Stimulated activated CD4-positive, alpha-beta T cell treated with anti-CD3 and anti-CD28 coated beads, Interleukin-15, amount 100 ng/mL, for 1 hour (primary cell): ENCODE data around the gene KRTAP17-1.
"Not testable (repeated sequence)": the region's sequence is repeated elsewhere in the genome, so short reads cannot be mapped to it uniquely, and the experiment has no call there.

ENCODE experiments used
- DNase-seq, 2 donors: peaks; one replicate each; pipeline ENCODE4 v3.0.0-alpha.2; 2020; ENCODE audit warnings: low read depth in 1 of 2, low spot score in 1 of 2

The KRTAP17-1 gene

DNA sequence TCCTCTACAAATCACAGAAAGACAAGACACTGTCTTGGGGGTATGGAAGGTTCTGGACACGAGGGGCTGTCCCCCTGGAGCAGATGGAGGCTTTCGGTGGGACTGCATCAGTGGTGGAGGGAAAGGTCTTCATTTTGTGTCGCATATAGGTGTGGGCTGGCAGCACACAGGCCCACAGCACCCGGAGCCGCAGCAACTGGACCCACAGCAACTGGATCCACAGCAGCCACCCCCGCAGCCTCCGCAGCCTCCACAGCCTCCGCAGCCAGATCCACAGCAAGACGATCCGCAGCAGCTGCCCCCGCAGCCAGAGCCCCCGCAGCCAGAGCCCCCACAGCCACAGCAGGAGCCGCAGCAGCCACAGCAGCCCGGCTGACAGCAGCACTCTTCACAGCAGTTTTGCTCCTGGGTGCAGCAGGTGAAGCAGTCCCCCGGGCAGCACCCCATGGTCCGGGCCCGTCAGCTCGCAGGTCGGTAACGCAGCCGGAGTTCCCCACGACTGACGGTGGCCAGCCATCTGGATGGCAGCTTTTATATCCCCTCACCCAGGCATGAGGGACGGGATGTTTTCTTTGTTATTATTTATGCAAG, at the start of gene KRTAP17-1:
Gene KRTAP17-1, minus strand, starts transcription at position 507 of the 591 bp plus-strand sequence. Its CDS starts 60 bp downstream, at position 447.
- DNase-seq = no peak

DNA sequence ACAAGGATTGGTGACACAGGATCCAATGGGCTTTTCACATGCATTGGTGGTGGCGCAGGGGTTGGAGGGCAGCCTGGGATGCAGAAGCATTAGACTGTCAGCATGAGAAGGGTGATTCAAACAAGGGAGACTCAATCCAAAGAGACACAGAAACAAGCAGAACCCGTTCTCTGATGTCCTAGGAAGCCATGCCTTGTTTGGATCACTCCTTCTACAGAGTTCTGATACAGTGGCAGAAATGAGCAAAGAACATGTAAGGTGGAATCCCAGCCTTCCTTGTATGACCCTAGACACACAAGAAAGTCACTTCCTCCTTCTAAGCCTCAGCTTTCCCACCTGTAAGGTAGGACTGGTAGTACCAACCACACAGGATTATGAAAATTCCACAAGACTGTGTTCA, 48.4 kb upstream of the KRTAP17-1 start:
- DNase-seq = no peak

GRCh38 chr17:41360296-41360995, 44.9 kb upstream of the KRTAP17-1 start:
- no peak for DNase-seq

DNA sequence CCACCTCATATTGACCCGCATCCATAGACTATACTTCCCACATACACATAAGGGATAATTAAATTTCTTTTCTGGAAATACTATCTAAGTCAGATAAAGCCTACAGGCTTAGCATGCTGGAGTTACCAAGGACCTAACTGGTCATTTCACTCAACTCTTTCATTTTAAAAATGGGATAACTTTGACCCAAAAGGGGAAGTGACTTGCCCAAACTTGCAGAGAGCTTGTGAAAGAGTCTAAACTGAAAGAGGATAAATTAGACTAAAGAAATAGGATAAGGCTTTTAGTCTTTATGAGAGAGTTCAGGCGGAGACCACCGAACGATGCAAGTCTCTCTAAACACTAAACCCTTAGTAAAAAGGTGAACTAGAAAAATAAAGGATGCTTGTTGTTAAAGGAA, 39.0 kb upstream of the KRTAP17-1 start:
- DNase-seq = no peak

GRCh38 chr17:41352597-41353366, 37.3 kb upstream of the KRTAP17-1 start:
- no peak for DNase-seq

DNA sequence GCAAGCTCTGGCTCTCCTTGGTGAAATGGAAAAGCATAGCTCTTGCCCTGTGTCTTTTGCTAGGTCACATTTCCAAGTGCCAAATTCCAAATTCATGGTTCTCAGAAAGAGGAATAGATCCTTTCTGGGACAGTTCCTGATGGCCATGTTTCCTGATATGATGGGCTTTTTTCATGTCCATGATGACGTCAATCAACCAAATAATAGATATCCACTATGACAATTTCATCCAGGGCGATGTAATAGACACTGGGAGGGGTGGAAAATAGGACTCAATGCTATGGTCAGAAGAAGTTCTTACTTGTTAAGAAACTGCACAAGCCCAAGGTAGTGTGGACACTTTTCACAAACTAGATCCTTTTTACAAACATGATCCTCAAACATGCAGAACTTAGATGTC, 35.7 kb upstream of the KRTAP17-1 start:
- DNase-seq = no peak

DNA sequence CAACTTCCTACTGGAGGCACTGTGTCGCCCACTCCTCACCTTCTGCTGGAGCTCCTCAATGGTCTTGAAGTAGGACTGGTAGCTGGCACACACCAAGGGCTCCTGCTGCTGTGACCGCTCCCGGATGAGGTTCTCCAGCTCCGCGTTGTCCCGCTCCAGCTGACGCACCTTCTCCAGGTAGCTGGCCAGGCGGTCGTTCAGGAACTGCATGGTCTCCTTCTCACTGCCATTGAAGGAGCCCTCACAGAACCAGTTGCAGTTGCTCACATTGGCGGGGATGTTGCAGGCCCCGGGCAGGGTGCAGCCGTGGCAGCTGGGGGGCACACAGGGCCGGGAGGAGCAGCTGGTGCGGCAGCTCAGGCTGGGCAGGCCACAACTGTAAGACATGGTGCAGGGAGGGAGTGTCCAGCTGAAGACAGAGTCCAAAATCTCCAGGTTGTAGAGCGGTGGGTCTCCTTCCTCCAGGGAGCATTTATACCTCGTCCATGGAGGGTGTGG, 34.9 kb upstream of the KRTAP17-1 start, which contains the start of gene KRT33A:
Gene KRT33A, minus strand, starts transcription at position 448 of the 498 bp plus-strand sequence. Its CDS starts 61 bp downstream, at position 387.
- DNase-seq = not testable (repeated sequence)

DNA sequence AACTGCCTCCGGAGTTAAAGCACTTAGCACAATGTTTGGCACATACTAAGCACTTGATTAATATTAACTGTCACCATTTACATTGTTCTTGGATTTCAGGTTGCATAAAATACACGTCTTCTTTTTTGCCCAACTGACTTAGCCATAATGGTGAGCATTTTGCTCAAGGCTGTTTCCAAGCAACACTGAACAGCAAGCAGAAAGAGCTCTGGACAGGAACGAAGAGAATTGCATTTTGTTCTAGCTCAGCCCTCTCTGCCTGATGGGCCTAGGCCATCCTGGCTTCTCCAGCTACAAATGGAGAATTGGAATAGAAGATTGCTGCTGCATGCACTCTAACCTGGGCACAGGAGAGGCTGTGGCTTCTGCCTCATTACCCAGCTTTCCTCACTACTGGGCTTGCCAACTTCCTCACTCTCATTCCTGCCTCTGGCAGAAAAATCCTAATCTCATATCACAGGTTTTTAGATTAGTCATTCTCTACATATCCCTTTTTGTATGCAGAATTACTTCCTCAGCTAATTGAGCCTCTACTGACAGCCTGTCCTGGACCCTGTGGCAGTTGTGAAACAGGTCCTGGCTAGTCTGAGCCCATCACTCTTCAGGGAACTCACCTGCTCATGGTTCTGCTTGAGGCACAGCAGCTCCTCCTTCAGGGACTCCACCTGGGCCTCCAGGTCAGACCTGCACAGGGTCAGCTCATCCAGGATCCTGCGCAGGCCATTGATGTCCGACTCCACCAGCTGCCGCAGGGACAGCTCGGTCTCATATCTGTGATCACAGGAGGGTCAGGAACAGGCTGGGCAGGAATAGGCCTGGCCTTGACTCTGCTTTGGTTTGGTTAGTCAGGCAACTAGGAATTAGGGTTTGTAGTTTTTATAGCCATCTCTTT, 32.6 kb upstream of the KRTAP17-1 start:
- no peak for DNase-seq

DNA sequence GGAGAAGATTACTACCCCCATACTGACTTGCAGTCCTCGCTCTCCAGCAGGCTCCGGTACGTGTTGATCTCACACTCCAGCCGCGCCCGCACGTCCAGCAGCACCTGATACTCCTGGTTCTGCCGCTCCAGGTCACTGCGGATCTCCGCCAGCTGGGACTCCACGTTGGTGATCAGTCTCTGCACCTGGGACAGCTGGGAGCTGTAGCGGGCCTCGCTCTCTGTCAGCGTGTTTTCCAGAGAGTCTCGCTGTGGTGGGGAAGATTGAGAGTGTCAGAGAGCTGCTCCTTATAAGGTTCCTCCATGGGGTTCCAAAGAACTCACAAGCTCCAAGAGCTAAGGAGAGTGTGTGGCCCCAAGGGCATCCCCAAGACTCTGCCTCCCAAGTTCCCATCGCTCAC, 30.9 kb upstream of the KRTAP17-1 start:
- not testable (repeated sequence) for DNase-seq

DNA sequence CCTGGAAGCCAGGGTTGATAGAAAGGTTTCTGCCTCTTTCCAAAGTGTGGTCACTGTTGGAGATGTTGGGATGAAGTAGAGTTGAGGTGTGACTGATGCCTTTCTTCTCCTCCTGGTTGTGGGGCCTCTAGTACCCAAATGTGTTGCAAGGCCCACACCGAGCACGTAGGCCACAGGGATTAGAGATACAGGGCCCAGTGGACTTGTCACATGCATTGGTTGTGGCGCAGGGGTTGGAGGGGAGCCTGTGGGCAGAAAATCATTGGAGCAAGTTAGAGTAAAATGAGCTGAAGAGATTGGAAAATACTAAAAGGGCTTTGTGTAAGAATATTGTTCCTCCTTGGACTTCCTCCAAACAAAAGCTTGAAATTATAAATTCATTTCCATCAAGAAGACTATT, 30.5 kb upstream of the KRTAP17-1 start:
- no peak for DNase-seq

DNA sequence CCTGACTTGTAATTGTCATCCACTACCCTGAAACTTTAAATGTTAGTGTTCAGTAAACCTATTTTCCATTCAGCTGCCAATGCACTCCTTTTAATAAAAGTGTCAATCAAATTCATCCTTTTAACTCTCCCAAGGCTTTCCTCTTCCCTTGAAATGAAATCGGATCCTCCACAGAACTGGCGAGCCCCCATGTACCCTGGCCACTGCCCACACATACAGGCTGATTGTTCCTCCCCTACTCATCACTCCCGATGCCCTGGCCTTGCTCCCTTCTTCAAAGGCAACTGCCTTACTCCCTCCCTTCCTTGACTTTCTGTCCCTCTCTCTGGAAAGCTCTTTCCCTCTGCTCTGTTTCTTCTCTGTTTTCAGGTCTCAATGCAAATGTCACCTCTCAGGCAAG, 27.5 kb upstream of the KRTAP17-1 start:
- no peak for DNase-seq

DNA sequence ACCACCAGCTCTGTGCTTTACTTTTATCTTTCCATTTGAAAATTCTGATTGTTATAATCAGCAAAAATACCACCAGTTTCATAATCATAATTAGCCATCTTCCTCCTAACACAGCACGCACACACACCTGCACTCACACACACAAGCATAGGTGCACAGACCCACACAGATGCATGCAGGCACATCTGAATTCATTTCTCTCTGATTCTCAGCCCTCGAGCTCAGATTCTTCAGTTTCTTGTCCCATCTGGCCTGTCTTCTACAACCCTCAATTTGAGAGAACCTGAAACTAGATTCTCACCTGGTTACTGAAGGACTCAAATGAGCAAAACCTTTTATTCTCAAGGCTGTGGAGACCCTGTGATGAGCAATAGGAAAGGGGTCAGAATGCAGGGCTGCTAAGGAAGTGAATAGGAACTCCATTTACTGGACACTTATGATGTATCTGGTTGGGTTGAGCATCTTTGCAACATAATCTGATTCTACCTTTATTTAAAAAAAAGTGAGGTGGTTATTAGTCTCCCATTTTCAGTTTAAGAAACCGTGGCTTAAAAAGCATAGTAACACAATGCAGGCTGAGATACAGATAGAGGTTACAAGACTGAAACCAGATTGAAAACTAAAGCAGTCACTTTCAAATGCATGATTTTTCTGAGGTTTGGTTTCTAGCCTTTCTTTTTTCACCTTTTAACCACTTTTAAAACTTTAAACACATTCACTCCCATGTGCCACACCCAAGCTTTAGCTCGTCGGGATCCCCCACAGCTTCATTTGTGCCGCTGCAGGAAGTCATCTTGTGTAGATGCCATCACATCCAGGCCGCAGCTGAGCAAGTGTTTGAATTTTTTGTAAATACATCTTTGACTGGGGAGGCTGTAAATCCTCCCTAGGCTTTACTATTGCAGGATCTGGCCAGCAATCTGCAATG, 25.7 kb upstream of the KRTAP17-1 start:
- no peak for DNase-seq

- DNase-seq = no peak
Measured at GRCh38 chr17:41340494-41340893, 25.0 kb upstream of the KRTAP17-1 start.

- DNase-seq = no peak
Measured at GRCh38 chr17:41339571-41340172, 24.2 kb upstream of the KRTAP17-1 start.

- DNase-seq = no peak
Measured at GRCh38 chr17:41338961-41339485, 23.5 kb upstream of the KRTAP17-1 start.

GRCh38 chr17:41335747-41336146, 20.2 kb upstream of the KRTAP17-1 start:
- no peak for DNase-seq

DNA sequence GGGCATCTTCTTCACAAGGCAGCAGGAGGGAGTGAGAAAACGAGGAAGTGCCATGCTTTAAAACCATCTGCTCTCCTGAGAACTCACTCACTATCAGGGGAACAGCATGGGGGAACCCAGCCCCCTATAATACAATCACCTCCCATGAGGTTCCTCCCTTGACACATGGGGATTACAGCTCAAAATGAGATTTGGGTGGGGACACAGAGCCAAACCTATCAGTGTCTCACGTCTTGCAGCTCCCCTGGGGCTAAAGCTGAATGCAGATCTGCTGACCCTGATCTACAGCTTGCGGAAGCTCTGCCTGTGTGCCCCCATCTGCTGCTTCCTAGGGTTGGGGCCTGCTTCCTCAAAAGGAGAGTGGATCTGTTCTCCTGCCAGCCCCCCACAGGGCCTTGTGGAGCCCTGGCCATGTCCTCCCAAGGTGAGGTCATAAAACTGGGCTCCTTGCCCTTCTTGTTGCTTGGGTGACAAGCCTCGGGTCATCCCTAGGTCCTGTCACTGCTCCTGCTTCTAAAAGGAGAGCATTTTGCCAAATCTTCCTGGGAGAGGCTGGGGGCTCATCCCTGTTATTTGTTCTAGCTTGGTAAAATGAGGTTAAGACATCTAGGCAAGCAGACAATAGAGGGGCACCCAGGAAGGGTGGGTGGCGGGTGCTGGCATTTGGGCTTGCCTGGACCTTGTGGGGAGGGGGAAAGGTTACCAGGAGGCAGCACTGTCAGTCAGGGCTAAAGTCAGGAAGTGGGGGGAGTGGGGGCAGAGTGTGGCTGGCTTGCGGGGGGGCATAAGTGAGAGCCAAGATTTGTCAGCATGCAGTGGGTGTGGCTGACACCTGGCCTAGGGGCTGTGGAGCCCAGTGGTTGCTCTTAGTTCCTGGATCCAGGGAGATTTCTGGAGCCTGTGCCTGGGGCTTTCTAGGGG, 19.1 kb upstream of the KRTAP17-1 start:
- no peak for DNase-seq

DNA sequence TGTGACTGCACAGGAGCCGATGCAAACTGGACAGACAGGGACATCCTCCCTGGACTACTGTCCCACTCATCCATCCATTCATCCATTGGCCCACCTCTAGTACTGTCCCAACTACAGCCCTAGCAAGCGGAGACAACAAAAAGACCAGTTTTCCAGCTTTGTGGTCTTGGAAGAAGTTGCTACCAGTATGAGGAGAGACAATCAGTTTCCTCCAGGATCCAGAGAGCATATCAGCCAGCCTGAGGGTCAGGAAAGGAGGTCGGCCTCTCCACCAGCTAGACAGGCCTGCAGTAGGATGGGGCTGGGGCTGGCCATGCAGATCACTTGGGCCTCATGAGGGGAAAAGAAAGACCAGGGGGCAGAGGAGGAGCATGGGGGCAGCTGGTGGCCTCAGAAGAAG, 18.3 kb upstream of the KRTAP17-1 start:
- DNase-seq = no peak
